NCI-H446 (cell line): ENCODE measurements around the gene ZMIZ1.
"Not testable (repeated sequence)": the region's sequence is repeated elsewhere in the genome, so short reads cannot be mapped to it uniquely, and the experiment has no call there.

Experiments
- DNase-seq, 2 experiments: peaks; one replicate each; lab custom pipeline; 2025; lab: John Stamatoyannopoulos, UW

ZMIZ1 gene

DNA sequence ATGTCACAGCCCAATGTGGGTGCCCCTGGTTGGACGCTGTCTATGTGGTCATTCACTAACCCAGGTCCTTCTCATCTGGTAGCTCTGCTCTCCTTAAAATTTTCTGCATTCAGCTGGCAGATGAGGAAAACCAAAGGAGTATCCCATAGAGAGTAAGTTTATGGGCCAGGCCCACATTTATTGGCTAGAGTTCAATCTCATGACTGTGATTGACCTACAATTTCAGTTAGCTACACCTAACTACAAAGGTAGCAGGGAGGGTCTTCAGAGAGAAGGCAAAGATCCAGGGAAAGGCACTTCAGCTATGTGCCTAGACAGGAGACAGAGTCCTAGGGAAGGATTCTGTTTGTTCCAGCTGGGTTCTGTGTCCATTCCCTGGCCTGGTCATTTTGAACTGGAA lies 254.8 kb downstream of the ZMIZ1 start:
- no peak for DNase-seq

DNA sequence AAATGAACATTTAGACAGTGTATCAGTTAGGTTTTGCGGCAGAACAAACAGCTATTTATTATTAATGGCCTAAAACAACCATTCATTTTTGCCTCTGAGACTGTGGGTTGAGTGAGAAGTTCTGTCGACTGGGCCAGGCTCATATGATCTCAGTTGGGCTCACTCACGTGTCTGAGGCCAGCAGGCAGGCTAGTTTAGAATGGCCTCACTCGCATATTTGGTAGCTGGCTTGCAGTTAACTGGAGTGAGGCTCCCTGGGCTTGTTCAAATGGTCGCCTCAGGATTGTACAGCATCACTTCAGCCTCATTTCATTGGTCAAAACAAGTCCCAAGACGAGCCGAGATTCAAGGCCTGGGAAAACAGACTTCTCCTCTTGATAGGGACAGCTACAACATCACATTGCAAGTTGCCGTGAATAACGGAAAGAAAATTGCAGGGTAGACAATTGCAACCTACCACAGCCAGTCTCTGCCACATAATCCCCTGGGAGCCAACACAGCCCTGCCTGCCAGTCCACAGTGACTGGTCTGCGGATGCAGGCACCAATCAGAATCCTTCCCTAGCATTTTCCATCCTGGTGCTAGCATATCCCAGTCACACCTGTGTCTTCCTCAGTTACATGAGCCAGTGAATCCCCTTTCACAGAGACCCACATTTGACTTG lies 255.4 kb downstream of the ZMIZ1 start:
- DNase-seq, result no peak

DNA sequence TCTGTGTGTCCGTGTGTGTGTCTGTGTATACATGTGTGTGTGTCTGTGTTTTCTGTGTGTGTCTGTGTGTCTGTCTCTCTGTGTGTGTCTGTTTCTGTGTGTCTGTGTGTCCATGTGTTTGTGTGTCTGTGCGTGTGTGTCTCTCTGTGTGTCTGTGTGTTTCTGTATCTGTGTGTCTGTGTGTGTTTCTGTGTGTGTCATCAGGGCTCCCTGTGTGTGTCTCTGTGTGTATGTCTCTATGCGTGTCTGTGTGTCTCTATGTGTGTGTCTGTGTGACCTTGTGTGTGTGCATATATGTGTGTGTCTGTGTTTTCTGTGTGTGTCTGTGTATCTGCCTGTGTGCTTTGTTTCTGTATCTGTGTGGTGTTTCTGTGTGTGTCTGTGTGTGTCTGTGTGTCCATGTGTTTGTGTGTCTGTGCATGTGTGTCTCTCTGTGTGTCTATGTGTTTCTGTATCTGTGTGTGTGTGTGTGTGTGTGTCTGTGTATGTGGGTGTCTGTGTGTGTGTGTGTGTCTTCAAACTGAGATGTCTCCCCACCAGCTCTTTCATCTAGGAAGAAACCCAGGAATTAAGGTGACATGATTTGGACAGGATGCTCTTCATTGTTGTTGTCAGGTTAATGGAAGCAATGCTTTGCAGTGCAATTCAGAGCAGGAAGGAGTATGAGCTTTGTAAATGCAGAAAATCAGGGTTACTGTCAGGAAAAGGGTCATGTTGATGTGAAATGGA lies 257.8 kb downstream of the ZMIZ1 start:
- DNase-seq, result no peak

DNA sequence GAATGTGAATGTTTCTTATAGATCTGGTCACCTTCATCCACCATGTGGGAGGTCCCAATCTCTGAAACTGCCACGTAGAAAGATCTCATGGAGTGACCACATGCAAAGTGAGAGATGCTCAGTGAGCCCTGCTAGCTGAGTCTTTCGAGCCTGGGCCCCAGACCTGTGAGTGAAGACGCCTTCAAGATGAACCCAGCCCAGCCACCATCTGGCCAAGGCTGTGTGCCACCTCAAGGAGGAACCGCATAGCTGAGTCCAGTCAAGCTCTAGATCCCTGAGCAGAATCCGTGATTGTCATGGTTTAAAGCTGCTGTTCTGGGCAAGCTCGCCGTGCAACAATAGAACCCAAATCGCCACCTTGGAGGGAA lies 258.3 kb downstream of the ZMIZ1 start:
- DNase-seq, result no peak

DNA sequence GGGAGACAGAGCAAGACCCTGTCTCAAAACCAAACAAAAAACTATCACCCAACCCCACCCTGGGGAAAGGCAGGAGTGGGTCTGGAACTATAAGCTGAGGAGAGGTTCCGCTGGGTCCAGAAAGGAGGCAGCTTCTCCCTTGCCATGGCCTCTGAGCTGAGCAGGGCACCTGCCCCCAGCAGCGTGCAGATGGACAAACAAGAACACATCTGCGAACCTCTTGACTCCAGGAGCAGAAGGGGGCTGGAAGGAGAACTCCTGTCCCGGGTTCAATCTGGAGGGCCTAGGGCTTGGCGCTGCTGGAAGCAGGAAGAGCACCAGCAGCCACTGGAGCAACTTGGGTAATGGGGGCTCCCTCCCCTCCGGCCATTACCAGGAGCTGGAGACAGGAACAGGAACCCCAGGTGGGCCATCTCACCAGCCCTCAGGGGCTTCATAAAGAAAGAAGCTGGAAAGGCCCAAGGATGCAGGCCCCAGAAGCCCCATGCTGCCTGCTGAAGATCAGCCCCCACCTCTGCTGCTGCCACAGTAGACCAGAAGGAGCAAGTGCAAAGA lies 259.5 kb downstream of the ZMIZ1 start:
- DNase-seq, result no peak

DNA sequence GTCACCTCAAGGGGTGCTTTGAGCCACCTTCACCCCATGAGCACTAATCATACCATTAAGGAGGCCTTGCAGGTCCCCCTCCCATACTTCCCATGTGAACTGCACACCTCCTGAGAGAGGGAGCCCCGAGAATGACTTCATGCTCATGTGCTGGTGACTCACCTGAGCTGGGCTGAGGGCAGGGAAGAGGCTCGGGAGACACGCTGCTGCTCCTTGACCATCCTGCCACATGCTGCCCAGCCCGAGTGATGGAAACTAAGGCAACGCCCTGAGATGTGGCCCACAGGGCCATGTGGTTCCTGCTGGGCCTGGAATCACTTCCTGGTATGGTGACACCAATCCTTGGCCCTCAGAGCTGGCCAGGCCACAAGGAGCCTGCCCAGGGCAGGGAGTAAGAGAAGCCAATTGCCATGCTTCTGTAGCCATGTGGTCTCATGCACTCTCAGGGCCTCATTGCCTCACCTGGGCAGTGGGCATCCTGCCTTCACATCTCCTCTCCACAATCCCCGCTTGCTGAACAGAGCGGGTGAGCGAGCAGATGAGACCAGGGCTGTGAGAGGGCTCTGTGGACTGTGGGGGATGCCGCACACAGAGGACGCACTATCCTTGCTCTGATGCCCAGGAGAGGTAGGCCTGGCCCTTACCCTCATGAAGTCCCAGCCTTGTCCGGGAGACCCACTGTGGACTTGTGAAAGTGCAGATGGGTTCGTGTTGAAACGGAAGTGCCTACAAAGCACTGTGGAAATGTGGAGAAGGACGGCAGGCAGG lies 260.2 kb downstream of the ZMIZ1 start:
- DNase-seq, result no peak

DNA sequence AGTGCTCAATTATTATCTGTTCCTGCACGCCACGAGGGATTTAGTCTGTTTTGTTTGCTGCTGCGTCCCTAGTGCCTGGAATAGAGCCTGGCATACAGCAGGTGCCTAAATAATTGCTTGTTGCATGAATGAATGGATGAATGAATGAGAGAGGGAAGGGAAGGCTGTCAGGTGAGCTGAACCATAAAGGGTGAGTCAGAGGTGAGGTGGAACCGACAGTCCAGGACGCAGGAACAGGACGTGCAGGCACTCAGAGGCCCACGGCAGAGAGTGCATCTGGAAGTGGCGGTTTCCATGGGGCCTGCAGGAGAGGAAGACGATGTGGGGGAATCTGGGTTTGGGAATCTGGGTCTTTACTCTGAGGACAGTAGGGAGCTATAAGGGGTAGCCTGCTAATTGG lies 260.8 kb downstream of the ZMIZ1 start:
- no peak for DNase-seq

DNA sequence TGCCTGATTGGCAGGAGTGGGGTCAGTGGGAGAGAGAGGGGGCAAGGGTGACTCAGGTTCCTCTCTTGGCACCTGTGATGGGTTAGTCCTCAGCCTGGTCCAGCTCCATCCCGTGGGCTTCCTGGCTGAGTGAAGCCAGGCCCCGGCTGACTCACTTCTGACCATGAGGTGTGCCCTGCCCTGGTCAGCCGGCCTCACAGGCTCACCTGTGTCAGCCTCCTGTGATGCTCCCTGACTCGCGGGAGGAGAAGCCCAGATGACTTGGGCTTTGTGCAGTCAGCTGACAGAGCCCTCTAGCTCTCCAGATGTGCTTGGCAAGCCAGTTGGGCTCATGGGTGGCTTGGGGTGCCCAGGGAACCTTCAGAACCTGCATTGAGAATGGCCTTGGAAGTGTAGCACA lies 262.5 kb downstream of the ZMIZ1 start:
- DNase-seq, result no peak

DNA sequence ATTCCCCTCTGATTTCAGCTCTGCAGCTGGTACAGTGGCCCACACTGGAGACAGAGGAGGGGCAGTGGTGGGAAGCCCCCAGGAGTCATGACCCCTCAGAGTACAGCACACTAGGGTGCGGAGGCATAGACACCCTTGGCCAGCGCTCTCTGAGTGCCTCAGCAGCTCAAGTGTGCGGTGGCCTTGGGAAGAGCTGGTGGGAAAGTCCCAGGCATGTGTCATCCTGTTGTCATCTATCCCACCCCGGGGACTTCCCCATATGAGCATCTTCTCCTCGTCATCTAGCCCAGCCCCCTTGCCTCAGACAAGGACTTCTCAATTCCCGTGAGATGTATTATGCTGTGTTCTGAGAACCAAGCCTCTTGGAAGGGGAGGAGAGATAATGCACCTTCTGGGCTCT lies 262.9 kb downstream of the ZMIZ1 start:
- no peak for DNase-seq

DNA sequence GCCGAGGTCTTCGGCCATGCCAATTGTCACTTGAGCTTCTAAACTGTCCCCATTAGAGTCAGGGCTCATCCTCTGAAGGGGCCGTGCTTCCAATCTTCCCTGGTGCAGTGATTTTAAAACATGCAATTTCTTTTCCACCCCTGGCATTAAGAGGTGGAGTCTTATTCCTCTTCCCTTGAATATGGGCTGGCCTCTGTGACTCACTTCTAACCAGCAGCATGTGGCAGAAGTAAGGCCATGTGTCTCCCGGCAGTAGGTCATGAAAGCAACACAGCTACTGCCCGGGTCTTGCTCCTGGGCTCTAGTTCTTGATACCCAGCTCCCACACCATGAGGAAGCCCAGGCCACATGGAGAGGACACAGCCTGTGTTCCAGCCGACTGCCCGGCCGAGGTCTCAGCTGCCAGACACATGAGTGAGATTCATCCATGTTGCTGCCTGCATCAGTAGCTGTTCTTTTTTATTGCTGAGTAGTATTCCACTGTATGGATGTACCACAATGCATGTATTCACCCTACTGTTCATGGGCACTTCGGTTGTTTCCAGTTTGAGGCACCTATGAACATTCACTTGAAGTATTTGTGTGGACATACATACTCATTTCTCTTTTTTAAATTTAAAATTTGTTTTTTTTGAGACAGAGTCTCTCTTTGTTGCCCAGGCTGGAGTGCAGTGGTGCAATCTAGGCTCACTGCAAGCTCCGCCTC lies 264.0 kb downstream of the ZMIZ1 start:
- not testable (repeated sequence) for DNase-seq

DNA sequence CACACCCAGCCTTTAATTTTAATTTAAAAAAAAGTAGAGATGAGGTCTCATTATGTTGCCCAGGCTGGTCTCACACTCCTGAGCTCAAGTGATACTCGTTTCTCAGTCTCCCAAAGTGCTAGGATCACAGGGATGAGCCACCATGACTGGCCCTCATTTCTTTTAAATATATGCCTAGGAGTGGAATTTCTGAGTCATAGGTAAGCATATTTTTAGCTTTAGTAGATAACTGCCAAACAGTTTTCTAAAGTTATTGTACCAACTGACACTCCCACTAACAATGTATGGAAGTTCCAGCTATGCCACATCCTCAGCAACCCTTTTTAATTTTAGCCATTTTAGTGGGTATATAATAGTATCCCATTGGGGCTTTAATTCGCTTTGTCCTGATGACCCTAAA lies 264.7 kb downstream of the ZMIZ1 start:
- no peak for DNase-seq

DNA sequence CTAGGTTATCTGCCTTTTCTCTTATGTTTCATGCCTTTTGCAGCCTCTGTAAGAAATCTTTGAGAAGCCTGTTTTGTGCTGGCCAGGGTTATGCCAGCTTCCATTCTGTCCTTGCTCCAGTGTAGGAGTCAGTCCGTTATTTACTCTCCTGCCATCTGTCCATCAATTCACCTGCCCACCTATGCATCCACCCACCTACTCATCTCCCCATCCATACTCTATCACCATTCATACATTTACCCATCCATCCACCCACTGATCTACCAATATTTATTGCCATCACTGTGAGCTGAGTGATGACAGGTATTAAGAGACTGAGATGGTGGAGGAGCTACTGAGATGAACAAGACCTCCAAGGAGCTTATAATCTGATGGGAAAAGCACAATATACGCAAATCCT lies 265.8 kb downstream of the ZMIZ1 start:
- DNase-seq, result no peak

DNA sequence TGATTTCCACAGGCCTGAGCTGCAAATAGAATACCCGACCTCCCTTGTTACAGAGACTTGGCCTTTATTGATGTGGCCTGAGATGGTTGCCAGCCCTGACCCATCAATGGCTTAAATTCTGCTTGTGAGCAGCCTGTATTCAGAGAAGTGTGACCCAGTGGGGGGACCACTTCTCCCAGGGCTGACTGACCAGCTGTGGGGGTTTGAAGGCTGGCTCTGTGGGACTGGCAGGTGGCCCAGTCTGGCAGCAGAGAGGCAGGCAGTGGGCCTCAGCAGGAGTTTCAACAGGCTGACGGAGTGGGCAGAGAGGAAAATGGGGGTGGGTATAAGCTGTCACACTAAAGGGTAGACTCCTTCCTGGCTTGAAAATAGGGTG lies 266.3 kb downstream of the ZMIZ1 start:
- DNase-seq, result no peak

DNA sequence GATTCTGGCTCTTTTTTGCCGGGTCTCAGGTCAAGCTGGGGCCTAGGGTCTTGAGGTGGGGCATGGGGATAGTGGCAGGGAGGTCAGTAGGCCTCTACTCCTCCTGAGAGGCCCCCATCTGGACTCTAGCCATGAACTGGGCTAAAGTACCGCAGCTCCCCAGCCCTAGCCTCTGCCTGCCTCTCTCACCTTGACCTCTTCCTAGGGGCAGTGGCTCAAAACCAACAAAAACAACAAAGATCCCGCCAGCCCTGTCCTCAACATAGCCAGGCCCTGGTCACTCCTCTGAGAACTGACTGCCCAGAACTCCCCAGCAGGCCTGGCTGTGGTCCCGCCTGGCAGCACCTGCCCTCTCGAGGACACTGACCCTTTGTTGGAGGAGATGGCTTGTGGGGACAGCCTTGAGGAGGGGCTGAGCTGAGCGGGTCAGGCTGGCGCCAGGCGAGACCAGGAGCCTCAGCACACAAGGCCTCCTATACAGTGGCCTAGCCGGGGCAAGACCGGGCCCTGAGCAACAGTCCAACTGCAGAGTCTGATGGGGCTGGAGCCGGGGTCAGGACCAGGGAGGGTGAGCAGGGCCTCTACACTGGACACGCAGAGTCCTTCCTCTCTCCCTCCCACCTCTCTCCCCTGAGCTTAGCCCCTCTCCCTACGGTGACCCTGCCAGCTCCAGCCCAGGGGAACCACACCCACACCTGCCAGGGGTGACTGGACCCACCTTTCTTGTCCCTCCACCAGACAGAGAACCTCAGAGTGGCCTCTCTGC lies 266.9 kb downstream of the ZMIZ1 start:
- DNase-seq, result no peak

DNA sequence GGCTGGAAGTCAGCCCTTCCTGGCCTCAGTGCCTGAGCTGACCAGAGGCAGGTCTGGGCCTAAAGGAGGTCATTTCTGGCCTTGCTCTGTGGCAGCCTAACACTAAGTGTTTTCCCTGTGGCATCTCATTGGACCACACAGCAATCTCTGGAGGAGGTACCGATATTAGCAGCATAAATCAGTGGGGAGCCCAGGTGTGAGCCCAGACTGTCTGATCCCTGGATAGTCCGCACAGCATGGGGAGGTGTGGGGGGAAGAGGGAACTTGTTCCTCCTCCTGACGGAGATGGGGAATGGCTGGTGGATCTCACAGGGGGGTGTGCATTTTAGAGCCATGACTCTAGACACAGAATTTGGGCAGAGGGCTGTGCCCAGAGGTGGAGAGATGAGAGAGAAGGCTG lies 267.5 kb downstream of the ZMIZ1 start:
- DNase-seq, result no peak

DNA sequence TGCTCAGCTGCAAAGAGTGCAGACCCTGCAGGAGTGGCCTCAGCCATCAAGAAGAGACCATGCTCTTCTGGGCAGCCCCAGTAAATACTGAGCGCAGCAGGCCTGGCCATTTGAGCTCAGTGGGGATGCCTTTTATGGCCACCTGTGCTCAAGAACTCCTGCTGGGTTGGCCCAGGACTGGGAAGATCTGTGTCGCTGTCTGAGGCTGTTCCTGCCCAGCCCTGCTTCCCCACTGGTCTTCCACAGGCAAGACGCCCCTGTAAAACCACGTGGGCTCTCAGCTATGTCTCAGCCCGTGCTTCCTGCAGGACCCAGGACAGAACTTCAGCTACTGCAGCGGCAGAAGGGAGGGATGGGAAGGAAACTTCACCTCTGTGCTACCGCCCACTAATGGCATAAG lies 268.0 kb downstream of the ZMIZ1 start:
- DNase-seq, result no peak

DNA sequence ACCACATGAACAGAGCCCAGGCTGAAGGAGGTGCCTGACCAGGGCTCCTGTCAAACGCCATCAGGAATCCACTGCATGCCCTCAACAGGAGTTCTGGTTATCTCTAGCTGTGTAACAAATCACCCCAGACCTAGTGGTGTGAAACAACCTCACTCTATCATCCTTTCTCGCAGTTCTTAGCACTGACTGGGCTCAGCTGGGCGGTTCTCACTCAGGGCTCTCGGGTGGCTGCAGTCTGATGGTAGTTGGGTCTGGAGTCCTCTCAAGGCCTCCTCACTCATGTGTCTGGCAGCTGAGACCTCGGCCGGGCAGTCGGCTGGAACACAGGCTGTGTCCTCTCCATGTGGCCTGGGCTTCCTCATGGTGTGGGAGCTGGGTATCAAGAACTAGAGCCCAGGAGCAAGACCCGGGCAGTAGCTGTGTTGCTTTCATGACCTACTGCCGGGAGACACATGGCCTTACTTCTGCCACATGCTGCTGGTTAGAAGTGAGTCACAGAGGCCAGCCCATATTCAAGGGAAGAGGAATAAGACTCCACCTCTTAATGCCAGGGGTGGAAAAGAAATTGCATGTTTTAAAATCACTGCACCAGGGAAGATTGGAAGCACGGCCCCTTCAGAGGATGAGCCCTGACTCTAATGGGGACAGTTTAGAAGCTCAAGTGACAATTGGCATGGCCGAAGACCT lies 269.2 kb downstream of the ZMIZ1 start:
- not testable (repeated sequence) for DNase-seq

DNA sequence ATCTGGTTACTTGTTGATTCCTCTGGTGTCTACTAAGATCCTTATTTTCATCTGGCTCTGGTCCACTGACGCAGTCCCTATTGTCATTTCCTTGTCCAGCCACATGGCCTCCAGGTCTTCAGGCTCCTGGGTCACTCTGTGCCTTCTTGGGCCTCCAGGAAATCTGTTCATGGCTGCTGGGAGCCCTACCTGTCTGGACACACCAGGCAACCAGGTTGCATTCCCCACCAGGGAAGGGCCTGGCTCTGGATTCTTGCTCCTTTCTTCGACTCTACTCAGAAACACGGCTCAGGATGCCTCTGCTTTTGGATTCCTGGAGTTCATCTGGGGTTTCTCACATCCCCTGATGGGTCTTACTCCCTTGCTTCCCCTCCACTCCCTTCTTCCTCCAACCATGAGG lies 270.5 kb downstream of the ZMIZ1 start:
- no peak for DNase-seq

DNA sequence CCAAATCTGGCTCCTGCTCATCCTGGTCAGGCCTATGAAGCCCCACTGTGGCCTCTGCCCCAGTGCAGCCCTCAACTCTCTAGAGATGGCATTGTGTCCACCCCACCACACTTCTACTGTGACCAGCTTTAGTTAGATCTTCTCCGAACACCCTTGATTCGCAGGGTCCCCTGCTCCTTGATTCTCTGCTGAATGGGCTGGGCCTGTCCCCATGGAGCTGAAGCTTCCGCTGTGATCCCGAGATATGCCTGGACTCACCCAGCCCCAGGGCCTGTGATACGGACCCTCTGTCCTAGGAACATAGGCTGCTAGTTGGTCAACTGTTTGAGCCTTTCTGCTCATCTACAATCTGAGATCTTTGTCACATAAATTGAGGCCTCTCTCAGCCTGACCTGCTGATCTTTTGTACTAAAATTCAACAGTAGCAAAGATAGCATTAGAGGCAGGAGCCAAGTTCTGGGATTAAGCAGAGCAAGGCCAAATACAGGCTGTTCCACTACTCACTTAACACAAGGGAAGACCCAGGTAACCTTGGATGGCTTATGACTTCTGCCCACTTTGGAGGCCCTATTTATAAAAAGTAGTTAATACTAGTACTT lies 272.0 kb downstream of the ZMIZ1 start:
- DNase-seq, result no peak

DNA sequence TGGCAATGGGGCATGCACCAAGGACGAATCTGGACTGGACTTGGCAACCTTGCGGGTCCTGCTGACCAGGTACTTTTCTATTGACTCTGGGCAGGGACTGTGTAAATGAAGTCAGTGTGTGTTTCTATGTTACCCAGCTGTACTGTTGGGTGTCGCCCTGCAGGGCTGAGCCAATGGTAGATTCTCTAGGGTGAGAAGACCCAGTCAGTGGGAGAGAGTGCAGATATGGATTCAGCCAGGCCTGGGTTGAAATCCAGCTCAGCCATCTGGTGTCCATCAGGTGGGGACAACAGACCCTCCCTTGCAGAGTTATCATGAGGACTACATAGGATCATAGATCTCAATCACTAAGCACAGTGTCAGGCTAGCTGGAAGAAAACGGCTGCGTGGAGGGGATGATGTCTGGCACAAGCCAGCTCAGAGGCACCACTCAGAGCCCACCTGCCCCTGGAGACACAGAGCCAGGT lies 273.6 kb downstream of the ZMIZ1 start:
- DNase-seq, result no peak
